ENCODE results near the gene ABCA4. TPM values are rescaled to one million over a fixed set of nuclear protein-coding genes. Genes with fewer than 3 reads are reported as not detected.

Gene ABCA4
- total RNA-seq, 1 donor from 2014 or later, result 0.48 TPM

DNA sequence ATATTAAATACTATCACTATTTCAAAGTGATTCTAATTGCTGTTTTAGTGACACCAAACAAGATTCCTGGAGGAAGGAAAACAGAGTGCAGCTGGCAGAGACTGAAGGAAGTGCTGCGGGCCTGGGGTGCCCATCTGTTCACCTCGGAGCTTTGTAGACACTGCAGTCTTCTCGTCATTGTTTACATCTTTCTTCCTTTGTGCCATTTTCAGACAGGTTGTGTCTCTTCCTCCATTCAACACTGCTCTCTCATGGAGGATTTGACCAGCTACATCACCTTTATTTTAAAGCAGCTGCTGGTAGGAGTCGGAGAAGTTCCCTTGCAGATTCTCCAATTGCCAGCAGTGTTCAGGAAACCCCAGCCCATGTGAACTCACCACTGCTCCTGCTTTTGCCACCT, 37.3 kb downstream of the ABCA4 start:
- no peak for DNase-seq (ENCODE audit: low spot score)

DNA sequence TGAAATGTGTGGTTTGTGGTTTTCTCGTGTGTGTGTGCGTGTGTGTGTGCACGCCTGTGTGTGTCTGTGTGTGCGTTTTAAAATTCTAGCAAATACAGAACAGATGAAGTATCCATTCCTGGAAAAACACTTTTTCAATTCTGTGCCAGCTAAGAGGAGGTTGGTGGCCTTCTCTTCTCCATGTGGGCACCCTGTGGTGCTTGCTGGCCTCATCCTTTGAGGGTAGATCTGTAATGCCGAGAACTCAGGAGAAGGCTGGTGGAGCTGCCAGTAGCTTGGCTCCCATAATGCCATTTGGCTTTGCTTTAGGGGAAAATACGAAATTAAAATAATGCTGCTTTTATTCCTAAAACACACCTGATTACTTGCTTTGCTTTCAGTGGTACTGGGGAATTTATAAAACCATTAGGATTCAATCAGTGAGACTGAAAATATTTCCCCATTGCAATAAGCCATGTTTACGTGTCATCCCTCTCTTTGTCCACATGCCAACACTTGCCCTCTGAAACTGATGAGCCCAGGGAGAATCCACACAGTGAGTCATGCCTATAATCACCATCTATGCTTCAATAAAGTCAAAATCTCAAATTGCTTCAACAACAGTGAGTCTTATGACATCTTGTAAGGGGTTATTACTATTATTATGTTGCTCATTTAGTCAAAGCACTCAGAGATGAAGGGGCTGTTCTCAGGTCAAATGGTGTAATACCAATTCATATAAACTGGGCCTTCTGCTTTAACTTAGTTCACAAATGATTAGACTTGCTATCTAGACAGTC, 39.2 kb downstream of the ABCA4 start:
- no peak for DNase-seq (ENCODE audit: low spot score)

DNA sequence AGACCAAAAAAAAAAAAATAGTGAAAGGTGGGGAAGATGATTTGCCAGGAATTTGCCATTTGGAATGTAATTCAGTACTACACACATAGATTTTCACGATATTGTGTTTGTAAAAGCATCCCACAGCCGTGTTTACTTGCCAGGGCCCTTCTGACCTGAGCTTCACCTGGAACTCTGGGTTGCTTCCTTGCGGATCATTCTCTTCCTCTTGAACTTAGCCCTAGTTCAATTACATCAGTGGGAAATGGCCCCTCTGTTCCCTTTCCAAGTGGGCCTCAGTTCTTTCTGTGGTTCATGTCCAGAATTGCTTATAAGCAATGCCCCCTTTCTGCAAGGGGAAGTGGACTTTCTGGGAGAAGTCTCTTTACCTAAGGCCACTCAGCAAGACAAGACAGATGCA, 41.0 kb downstream of the ABCA4 start:
- no peak for DNase-seq (ENCODE audit: low spot score)

DNA sequence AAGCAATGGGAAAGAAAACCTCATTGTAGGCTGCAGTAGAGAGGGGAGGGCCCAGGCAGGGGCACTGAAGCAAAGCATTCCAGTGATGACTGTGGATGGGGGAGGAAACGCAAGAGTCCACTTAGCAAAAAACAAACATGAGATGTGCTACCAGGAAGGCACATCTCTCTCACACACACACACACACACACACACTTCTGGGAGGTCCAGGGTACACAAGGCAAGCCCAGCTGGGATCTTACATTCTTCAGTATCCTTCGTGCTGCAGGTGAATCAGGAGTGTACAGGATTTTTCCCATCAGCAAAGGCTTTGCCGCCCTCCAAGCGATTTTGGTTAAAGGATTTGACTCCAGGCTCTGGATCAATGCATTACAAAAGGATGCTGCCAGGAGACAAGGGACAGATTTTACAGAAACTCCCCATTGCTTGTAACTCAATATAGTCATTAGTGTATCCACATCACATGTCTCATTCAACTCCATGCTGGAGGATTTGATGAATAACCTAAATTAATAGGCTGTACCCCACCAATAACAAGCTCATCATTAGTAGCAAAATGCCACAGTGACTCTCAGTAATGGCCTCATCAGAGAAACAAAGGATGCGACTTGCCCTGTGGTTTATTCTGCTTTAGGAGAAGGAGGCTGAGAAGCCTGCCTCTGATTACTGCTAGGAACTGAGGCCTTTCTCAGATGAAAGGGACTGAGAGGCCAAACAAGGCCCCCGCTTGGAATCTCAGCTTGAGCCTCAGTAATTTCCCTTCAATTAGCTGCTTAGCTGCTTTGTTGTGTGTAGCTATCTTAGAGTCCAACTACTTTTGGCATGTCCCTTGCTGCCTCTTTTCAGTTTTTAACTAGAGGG, 41.6 kb downstream of the ABCA4 start:
- DNase-seq (ENCODE audit: low spot score), result no peak

DNA sequence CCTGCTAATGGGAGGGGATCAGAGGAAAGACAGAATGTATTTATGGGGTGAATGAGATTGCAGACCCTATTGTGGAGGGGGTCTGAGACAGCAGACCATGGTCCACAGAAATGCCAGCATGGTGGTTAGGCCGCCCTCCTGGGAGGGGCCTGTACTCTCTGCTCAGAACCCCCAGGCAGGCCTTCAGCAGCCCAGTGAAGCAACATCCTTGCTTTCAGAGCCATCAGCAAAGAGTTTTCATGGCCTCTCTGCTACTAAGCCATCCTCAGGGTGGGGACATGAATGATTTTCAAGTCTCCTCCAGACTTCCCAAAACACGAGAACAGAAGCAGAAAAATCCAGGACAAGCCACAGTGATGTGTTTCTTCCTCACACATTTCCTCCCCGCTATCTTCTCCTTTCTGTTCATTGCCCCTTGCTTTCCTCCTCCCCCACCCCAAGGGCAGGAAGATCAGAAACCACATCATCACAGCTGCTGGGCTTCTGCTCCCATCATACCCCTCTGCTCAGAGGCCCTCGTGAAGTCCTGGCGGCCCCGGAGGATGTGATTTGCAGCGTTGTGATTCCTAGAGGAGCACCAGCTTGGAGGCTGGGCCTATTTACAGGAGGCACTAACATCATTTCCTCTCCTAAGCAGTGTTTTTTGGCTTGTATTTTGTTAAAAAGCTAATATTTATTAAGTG, 48.0 kb downstream of the ABCA4 start:
- DNase-seq (ENCODE audit: low spot score), result peak; percentile 53

DNA sequence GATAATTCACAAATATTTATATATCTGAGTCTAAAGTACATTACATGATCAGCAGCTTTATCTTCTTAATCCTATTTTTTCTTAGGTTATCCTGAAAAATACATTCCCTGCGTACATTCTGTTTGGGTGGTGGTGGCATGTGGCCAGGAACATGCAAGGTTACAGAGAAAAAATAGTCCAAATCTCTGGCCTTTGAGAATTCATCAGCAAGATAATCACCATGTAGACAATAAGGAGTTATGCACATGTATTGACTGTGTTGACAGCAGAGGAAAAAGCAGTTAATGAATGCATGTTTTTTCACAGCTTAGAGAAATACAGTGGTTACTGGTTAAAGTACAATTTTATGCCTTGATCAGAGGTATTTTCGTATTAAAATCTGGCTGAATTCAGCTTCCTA, 49.0 kb downstream of the ABCA4 start:
- no peak for DNase-seq (ENCODE audit: low spot score)

DNA sequence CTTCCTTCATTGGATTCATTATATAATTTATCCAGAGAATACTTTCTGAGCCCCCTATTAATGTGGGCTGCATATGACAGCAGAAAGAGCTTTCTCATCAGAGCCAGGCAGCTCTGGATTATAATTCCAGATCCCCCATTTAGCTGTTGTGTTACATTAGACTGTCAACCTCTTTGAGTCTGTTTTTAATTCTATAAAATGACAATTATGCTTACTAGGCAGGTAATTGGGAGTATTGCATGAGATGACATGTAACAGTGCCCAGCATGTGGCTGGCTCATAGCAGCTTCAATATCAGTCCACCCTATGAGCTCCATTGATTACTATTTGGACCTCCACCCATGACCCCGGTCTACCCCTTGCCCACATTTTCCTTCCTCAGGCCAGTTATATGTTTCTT, 49.6 kb downstream of the ABCA4 start:
- DNase-seq (ENCODE audit: low spot score), result no peak

DNA sequence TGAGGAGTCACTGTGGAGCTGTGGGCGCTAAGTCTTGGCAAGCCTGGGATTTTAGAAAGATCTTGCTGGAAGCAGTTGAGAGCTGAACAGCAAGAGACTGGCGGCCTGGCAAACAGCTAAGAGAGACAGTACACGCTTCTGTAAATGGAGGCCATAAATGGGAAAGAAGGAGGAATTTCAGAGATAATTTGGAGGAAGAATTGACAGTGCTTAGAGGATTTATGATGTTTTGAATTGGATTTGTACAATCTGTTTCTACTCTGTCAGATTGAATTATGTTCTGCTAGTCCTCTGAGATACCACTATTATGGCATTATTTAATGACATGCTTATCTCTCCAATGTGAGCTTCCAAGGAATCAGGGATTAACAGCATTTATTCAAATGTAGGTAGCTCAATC, 50.1 kb downstream of the ABCA4 start:
- DNase-seq (ENCODE audit: low spot score), result peak; percentile 90

DNA sequence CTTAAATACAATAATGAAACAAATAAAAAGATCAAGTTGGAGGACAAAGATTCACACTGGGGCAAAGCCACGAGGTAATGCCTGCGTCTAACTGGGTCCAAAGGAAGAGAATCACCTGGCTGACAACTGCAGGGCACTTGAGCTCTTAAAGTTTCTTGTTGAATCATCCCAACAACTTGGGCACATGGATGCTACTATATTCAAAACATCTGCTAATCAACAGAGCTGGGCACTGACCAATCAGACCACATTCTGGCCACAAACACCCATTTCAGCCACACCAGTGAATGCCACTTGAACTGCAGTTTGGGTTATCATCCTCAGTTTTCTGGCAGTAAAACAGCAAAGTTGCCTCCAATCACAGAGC, 51.0 kb downstream of the ABCA4 start:
- DNase-seq (ENCODE audit: low spot score), result no peak

DNA sequence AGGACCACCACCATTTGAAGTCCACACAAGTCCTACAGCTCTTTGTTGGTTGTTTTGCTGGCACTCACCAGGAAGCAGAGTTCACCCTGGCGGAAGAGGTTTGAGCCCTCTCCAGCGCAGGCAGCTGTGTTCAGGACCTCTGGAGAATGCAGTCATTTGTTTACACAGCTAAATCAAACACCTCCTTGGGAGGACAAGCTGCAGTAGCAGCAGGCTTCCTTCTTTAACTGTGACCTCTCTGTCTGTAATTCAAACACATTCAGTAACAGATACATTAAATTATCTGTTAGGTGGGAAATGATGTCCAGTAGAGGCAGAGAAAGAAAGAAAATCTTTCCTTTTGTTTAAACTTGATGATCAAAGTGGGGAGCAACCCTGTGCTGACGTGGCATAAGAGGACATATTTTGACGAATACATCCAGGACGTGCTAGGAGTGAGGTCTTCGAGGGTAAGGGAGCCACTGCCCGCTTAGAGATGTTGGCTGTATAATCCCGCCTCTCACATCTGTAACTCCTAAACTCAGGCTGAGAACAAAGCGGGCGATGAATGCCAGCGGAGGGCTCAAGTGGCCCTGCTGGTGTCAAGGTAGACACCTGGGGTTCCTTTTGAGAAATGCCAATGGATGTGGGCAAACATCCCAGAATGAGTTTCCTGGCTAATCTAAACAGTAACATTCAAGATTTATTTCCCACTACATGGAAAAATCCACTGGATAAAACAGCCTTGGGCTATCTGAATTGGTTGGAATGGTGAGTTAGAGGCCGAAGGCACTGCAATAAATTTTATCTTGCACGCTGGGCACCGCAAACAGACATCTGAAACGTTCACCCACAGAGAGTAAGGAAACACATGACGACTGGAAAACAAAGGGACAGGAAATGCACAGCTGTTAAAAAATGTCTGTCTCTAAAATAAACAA, 51.7 kb downstream of the ABCA4 start:
- DNase-seq (ENCODE audit: low spot score), result no peak

DNA sequence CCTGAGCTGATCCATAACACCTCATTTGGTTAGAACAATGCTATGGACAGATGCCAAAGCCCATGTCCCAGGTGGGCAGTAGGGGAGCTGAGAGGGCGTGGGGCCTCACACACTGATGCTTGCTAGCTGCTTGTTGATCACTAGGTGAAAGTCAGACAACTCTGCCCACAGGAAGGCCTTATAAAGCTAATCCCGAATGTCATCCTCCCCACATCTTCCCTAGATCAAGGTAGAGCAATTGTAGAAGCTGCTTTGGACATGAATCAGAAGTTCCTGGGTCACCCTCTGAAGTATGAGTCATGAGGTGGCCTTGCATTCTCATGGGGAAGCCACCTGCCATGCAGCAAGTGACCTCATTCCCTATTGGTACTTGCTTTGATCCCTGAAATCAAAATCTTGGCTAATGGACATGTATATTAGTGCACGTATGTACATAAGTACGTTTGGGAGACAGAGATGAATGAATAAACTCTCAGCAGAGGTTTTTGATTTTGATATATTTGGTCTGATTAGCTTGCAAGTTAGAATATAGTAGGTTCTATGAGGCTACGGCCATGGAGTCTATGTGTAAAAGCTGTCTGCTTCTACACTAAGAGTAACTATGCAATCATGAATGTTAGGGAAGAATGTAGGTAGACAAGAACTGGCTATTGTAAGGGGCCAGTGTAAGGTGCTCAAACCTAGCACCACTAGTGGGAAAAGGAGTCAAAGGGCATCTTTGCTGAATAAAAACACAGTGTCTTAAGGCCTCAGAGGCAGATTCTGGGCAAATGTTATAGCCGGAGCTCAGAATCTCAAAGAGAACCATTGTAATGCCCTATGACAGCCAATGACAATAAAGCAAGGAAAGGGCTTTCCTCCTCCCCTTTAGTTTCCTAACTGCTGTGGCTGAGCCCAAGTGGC, 52.6 kb downstream of the ABCA4 start:
- DNase-seq (ENCODE audit: low spot score), result no peak

DNA sequence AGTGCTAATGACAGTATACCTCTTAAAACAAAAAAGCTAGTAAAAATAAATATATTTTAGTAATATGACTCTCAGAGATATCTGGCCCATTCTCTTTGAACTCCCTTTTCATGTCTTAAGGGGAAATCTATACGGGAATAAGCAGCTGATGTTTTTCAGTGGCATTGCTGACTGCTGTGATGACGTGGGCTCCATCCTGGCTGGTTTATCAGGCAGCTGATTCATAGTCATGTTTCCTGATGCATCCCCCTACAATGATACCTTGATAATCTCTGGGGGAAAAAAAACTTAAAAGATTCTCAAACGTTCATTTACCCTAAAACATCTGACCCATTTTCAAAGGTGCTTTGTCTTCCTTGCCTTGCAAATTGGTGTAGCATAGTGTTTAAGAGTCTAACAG, 53.8 kb downstream of the ABCA4 start:
- DNase-seq (ENCODE audit: low spot score), result peak; percentile 84

DNA sequence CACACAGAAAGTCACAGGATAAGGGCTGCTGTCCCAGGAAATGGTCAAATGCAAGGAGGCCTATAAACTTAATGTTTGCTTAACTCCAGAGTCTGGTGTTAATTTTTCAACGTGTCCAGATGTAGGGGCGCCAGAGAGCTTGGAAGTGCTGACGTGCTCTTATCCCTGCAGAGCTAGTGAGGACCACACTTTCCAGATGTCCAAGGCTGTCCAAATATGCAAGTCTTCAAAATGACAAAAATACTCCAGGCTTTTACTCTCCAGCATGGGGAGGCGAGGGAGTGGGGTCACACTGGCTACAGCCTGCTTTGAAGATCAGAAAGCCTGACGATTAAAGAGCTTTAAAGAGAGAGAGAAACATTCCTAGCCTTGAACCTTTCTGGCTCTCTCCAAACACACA, 57.6 kb downstream of the ABCA4 start:
- peak; percentile 99 for DNase-seq (ENCODE audit: low spot score)

DNA sequence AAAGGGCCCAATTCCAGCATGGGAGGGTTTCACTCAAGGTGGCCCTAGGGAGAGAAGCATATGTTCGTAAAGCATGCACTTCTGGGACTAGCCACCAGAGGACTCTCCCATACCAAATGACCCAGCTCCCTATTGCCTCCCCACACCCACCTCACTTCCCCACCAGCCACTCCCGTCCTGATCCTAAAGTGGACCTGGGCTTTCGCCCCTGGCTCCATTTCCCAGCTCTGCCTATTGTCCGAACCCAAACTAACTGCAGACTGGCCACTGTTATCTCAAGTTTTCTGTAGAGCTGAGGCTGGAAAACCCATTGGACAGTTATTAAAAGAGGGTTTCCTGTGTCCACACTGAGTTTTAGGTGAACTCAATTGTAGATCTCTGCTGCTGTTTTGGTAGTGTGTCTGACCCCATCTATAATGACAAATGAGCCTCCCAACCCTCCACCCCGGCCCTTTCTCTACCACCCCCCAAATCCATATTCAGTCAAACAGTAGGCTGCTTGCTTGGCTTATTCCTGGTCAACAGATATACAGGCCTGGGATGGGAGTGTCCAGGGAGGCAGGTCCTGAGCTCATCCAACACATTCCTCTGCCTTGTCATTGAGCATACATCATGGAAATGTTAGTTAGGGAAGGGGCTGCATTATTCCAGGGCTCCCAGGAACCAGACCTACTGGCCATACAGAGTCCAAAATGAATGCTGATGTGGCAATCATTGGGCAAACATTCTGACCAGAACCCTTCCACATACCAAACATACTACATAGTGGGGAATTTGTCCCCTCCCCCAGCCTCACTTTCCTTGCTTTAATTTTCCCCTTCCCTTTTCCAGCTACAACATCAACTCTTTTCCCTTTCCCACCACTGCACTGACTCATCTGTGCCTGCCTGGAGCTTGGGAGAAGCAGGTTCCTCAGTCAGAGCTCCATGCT, 59.2 kb downstream of the ABCA4 start:
- DNase-seq (ENCODE audit: low spot score), result peak; percentile 71

DNA sequence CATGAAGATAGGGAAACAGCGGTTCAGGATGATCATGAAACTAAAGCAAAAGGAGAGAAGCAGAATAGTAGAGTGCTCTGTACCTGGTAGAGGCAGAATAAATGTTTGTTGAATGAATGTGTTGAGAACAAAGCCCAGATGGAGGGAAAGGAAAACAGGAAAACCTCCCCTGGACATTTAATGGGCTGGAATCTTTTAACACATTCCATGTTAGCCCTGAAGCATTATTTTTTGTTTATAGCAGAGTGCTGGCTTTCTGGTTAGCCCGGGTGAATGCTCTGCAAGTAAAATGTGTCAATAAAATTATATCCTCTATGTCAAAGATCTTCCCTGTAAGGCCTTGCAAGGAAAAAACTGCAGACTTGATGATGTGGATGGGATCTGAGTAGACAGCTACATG, 60.2 kb downstream of the ABCA4 start:
- no peak for DNase-seq (ENCODE audit: low spot score)

DNA sequence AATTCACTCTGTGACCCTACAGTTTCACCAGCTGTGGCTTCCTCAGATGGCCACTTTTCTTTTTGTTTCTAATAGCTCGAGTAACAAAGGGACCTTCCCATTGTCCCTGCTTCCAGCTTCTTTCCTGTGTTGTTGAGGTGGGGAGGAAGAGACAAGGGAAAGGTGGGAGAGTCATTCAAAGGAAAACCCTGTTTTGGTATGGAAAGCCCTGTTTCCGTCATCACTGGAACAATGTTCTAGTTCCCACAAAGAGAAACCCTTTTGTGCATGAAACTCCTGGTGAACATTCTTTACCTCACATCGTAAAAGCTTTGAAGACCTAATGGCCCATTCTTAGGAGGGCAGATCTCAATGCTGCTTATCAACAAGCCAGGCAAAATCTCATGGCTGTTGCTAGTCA, 62.2 kb downstream of the ABCA4 start:
- DNase-seq (ENCODE audit: low spot score), result no peak

DNA sequence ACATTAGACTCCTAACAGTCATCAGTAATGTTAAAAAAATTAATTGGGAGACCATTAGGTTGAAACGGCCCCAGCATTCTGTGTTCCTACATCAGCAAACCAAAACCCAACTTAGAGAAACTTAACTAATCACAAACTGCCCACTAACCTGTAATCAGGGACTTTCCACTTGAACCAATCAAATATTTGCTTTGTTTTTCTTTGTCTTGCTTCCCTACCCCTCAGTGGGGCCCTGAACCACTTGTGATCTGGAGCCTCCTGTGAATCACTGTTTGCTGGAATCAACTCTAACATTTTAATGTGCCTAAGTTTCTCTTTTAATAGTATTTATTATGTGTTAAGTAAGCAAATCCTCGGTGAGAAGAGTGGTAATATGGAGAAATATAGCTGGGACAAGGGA, 64.0 kb downstream of the ABCA4 start:
- DNase-seq (ENCODE audit: low spot score), result no peak

DNA sequence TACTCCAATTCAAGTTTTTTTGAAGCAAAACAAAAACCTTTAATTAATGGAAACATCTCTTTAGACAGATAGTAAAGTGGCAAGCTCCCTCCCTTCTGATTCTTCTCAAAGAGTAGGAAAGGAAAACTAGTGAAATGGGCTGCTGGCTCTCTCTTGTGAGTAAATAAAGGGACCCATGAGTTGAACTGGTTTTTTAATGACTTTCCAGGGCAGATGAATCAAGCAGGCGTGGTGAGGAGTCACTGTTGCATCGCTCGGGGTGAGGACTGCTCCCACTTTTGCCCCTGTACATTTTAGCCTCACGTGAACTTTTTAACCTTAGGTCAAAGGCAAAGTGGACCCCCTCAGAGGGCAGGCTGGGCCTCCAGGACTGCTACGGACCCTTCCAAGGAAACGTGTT, 64.8 kb downstream of the ABCA4 start:
- no peak for DNase-seq (ENCODE audit: low spot score)

DNA sequence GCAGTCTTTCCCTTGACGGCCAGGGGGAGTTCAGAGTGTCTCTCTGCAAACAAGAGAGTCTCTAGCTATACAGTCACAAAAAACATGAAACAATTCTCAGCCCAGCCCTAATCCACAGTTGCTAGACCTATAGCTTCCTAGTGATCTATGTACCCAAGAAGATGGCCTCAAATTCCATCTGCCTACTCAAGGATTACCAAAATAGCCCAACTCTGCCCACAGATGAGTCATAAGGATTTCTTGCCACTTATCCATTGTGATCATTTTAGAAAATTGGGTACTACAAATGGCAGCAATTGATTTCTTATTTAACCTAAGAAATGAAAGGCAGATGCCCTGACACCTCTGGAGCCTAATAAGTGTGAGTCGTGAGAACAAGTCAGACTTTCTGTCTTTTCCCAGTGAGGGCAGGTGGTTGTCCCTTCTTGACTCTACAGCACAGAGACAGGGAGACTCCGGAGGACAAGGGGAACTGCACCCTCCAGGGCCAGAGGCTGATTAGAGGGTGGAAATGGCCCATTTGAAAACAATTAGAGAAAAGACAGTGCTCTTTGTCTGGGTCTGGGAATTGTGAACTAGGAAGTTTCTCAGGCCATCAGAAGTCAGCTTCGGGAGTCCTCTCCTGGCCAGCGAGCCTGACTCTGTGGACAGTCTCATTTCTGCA, 65.4 kb downstream of the ABCA4 start:
- no peak for DNase-seq (ENCODE audit: low spot score)

All from umbilical cord (tissue), 2 donors.